Stimulated activated CD8-positive, alpha-beta memory T cell treated with anti-CD3 and anti-CD28 coated beads, Interleukin-7, amount 100 ng/mL, for 24 hours (primary cell): ENCODE measurements around the gene SSH2.

ENCODE experiments used
- DNase-seq: peaks from one replicate; pipeline ENCODE4 v3.0.0-alpha.2; 2020; ENCODE audit warnings: low read depth

SSH2 gene

DNA sequence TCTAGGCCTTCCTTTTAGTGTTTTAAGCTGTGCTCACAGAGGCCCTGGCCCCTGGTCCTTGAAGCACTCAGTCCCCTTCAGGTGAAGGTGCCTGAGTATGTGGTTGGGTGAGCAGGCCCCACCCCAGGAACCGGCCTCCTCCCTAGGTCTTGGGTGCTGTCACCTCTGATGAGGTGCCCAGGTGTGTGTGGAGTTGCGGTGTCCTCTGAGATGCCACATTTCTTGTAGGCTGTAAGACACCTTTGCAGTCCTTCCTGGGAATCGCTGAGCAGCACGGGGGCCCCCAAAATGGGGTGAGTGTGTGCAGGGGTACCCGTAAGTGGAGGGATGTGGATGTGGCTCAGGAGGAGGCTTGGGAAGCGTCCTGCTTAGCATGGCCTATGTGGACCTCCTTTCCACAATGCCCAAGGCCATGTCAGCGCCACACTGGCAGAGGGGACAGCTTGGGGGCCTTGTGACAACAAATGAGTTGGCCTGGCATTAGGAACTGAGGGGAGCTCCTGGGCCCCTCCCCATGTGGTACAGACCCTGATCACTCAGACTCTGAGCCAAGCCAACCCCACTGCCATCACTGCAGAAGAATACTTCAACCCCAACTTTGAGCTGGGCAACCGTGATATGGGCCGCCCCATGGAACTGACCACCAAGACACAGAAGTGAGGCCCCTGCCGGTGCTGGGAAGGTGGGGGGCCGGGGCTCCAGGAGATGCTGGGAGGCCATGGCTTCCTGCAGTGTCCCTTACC, 318.5 kb downstream of the SSH2 start:
- no peak for DNase-seq

DNA sequence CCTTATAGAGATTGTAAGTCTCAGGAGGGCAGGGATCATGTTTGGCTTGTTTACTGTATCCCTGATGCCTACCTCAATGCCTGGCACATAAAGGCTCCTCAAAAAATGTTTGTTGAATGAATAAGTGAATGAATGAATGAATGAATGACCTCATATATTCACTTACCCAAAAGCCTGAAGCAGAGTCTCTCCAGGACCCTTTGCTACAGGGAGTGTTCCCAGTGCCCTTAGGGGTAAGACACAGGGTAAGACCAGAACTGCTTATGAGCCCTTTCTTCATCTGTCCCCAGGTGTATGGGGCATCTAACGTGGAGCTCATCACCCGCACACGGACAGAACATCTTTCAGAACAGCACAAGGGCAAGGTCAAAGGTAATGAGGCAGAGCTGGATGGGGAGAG, 319.6 kb downstream of the SSH2 start:
- no peak for DNase-seq

GRCh38 chr17:29608986-29609385, 321.0 kb downstream of the SSH2 start:
- no peak for DNase-seq

DNA sequence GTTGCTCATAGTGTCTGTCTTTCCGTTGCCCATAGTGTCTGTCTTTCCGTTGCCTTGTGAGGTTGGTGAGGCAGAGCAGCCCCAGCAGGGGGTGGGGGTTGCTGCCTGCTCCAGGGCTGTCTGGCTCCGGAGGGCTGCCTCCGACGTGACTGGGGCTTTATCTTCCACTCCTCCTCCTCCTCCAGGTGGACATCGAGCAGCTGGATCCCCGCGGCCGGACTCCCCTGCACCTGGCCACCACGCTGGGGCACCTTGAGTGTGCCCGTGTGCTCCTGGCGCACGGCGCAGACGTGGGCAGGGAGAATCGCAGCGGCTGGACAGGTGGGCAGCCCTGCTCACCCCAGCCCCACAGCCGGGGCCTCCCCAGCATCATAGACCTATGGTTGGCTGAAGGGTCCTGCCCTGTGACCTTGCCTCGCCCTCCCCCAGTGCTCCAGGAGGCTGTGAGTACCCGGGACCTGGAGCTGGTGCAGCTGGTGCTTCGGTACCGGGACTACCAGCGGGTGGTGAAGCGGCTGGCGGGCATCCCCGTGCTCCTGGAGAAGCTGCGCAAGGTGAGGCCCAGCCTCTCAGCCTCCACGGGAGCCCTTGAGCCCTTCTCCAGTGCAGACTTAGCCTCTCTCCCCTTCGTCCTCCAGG, 322.4 kb downstream of the SSH2 start:
- no peak for DNase-seq

DNA sequence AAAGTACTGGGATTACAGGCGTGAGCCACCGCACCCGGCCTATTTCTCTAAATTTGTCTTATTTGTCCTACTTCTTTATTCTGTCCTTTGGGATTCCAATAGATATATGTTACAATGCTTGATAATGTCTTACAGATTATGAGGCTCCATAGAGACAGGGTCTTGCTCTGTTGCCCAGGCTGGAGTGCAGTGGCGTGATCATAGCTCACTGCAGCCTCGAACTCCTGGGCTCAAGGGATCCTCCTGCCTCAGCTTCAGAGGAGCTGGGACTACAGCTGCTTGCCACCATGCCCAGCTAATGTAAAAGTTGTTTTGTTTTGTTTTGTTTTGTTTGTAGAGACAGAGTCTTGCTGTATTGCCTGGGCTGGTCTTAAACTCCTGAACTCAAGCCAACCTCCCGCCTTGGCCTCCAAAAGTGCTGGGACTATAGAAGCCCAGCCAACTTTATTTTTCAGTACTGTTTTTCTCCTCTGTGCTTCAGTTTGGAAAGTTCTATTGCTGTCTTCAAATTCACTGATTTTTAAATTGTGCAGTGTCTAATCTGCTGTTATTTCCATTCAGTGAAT, 326.8 kb downstream of the SSH2 start:
- DNase-seq: no peak

- DNase-seq: no peak
Measured at GRCh38 chr17:29597361-29598172, 332.5 kb downstream of the SSH2 start.

- no peak for DNase-seq
Measured at GRCh38 chr17:29596811-29597210, 333.2 kb downstream of the SSH2 start.

- no peak for DNase-seq
Measured at GRCh38 chr17:29595943-29596774, 333.9 kb downstream of the SSH2 start.

- DNase-seq: no peak
Measured at GRCh38 chr17:29595107-29595942, 334.7 kb downstream of the SSH2 start.

- no peak for DNase-seq
Measured at GRCh38 chr17:29594519-29595090, 335.4 kb downstream of the SSH2 start.

GRCh38 chr17:29593591-29594518, 336.2 kb downstream of the SSH2 start:
- DNase-seq: no peak

DNA sequence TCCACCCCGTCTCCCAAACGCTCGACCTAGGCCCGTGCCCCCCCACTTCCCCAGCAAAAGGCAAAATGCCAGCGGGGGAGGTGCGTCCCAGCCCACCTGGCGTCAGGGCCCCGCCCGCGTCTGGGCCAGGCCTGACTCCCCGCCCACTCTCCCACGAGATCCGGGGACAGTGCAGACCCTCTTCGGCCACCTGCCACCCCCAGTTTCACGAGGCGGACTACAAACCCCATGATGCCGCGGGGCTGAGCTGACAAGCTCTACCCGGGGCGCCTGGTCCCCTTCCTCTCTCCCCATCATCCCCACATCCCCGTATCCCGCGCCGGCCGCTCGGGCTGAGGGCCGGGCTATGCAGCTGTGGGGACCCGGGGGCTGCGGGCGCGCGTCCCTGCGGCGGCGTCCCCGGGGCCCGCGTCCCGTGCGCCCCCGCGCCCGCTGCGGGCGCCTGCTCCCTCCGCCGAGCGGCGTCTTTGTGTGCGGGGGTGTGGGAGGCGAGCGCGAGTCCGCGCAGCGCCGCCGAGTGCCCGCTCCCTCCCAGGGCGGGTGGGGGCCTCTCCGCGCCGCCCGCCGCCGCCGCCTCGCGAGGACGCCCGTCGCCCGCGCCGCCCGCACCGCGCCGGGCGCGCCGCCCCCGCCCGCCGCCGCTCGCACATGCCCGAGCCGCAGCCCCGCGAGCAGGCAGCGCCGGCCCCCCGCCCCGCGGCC, 337.0 kb downstream of the SSH2 start, which contains the start of gene ANKRD13B:
Gene ANKRD13B, plus strand, starts transcription at position 283 of the 702 bp plus-strand sequence. CDS start 490 bp downstream, outside the sequence.
- no peak for DNase-seq

- peak; percentile 72 for DNase-seq
Measured at GRCh38 chr17:29591737-29592608, 338.1 kb downstream of the SSH2 start.

DNA sequence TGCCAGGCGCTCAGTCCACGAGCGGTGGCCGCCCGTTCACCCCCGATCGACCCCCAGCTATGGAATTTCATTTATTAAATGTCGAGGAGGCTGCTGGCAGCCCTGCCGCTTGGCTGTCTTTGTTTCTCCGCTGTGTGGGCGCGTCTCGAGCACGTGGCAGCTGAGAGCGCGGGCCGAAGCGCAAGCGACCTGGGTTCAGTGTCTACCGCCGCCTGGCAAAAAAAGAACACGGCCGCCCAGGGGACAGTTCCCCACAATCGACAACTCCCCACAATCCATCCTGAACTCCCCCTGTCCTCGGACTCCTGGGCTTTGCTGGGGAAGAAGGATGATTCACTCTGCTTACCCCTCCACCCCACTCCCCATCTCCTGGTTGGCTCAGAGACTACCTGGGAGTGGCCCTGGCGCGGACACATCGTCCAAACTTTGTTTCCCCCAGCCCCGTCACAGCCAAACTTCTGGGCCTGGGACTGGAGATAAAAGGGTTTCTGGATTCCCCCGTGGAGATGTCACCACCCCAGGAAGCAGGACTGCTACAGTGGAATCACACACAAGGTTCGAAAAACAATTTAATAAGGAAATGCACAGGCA, 338.8 kb downstream of the SSH2 start:
- DNase-seq: no peak

- DNase-seq: no peak
Measured at GRCh38 chr17:29590411-29591145, 339.4 kb downstream of the SSH2 start.
